LHCN-M2 (cell line): ENCODE measurements around the gene EIF4G3. TPM values are rescaled to one million over a fixed set of nuclear protein-coding genes. Genes with fewer than 3 reads are reported as not detected.
"Not testable (repeated sequence)": the region's sequence is repeated elsewhere in the genome, so short reads cannot be mapped to it uniquely, and the experiment has no call there.

Source experiments
- DNase-seq: peaks from one replicate; pipeline ENCODE4 v3.0.0-alpha.2; 2012; ENCODE audit warnings: low read depth
- total RNA-seq: library from RNA; depleted of rRNA; stranded (reverse); fragments of >200 nt; gene quantifications from 2 replicates; pipeline ENCODE4 v1.2.3, GENCODE V29; 2014

EIF4G3 gene
- total RNA-seq, 1 experiment from 2014 or later, result 45.8 TPM

- no peak for DNase-seq
These were observed 20.7 kb downstream of the EIF4G3 start for GRCh38 chr1:21156019-21156418.

GRCh38 chr1:21154717-21155116 lies 22.0 kb downstream of the EIF4G3 start:
- no peak for DNase-seq

- no peak for DNase-seq
These were observed 23.3 kb downstream of the EIF4G3 start for GRCh38 chr1:21153388-21153787.

- peak; percentile 47 for DNase-seq
These were observed 24.1 kb downstream of the EIF4G3 start for GRCh38 chr1:21152423-21153100.

GRCh38 chr1:21149855-21150432 lies 26.8 kb downstream of the EIF4G3 start:
- peak; percentile 92 for DNase-seq

- DNase-seq, result peak; percentile 61
These were observed 27.3 kb downstream of the EIF4G3 start for GRCh38 chr1:21149430-21149854.

GRCh38 chr1:21143752-21144151 lies 32.9 kb downstream of the EIF4G3 start:
- DNase-seq, result no peak

- DNase-seq, result no peak
These were observed 33.6 kb downstream of the EIF4G3 start for GRCh38 chr1:21143138-21143537.

- no peak for DNase-seq
These were observed 35.7 kb downstream of the EIF4G3 start for GRCh38 chr1:21141030-21141429.

GRCh38 chr1:21139601-21140000 lies 37.1 kb downstream of the EIF4G3 start:
- DNase-seq, result peak; percentile 13

GRCh38 chr1:21136344-21136743 lies 40.4 kb downstream of the EIF4G3 start:
- DNase-seq, result not testable (repeated sequence)

- no peak for DNase-seq
These were observed 45.5 kb downstream of the EIF4G3 start for GRCh38 chr1:21131200-21131599.

GRCh38 chr1:21129407-21129806 lies 47.3 kb downstream of the EIF4G3 start:
- no peak for DNase-seq

- DNase-seq, result no peak
These were observed 50.4 kb downstream of the EIF4G3 start for GRCh38 chr1:21126324-21126723.

GRCh38 chr1:21124846-21125245 lies 51.9 kb downstream of the EIF4G3 start:
- DNase-seq, result peak; percentile 30

- no peak for DNase-seq
These were observed 53.3 kb downstream of the EIF4G3 start for GRCh38 chr1:21123287-21123948.

GRCh38 chr1:21121764-21122471 lies 54.8 kb downstream of the EIF4G3 start:
- DNase-seq, result no peak

- DNase-seq, result no peak
These were observed 58.5 kb downstream of the EIF4G3 start for GRCh38 chr1:21118167-21118566.

GRCh38 chr1:21117597-21118001 lies 59.1 kb downstream of the EIF4G3 start:
- no peak for DNase-seq

GRCh38 chr1:21117159-21117558 lies 59.5 kb downstream of the EIF4G3 start:
- no peak for DNase-seq

GRCh38 chr1:21115098-21115760 lies 61.5 kb downstream of the EIF4G3 start:
- no peak for DNase-seq

GRCh38 chr1:21114431-21114830 lies 62.3 kb downstream of the EIF4G3 start:
- DNase-seq, result no peak
